Neuronal stem cell (in vitro differentiated cells): ENCODE data around the gene DLG1.
"Not testable (repeated sequence)": the region's sequence is repeated elsewhere in the genome, so short reads cannot be mapped to it uniquely, and the experiment has no call there.

ENCODE experiments used
- DNase-seq: peaks from one replicate; pipeline ENCODE4 v3.0.0-alpha.2; 2013; ENCODE audit warnings: low spot score
- H2AFZ ChIP-seq: one replicate; pipeline ENCODE4 v1.6.1; 2013; ENCODE audit warnings: mild to moderate bottlenecking, low read length, inconsistent platforms
- H2AK5ac ChIP-seq: 2 replicates; pipeline ENCODE4 v1.6.1; 2013; ENCODE audit warnings: low read depth, mild to moderate bottlenecking, inconsistent platforms, low read length, moderate library complexity, mixed read lengths
- H2BK120ac ChIP-seq: 2 replicates; pipeline ENCODE4 v1.6.1; 2013; ENCODE audit warnings: low read depth, mild to moderate bottlenecking, inconsistent platforms, low read length, moderate library complexity, mixed read lengths
- H2BK12ac ChIP-seq: one replicate; pipeline ENCODE4 v1.6.1; 2013; ENCODE audit warnings: low read length, inconsistent platforms
- H2BK15ac ChIP-seq: 2 replicates; pipeline ENCODE4 v1.6.1; 2013; ENCODE audit warnings: mild to moderate bottlenecking, low read length, inconsistent platforms, mixed read lengths
- H2BK5ac ChIP-seq: one replicate; pipeline ENCODE4 v1.6.1; 2013; ENCODE audit warnings: inconsistent platforms, mild to moderate bottlenecking, low read length, moderate library complexity
- H3K14ac ChIP-seq: one replicate; pipeline ENCODE4 v1.6.1; 2013; ENCODE audit warnings: low read length, inconsistent platforms
- H3K18ac ChIP-seq: 2 replicates; pipeline ENCODE4 v1.6.1; 2013; ENCODE audit warnings: low read length, inconsistent platforms
- H3K23ac ChIP-seq: 2 replicates; pipeline ENCODE4 v1.6.1; 2013; ENCODE audit warnings: low read depth, mild to moderate bottlenecking, mixed read lengths, low read length, inconsistent platforms; ENCODE audit not compliant: poor library complexity
- H3K27ac ChIP-seq: replicated peaks from 3 replicates; pipeline ENCODE4 v1.5.1; 2013; ENCODE audit warnings: low read length, inconsistent platforms
- H3K27me3 ChIP-seq, 3 experiments: 2 replicates each; pipeline ENCODE4 v1.6.1; 2013; ENCODE audit warnings: low read length in 3 of 3, mild to moderate bottlenecking in 2 of 3, inconsistent platforms in 1 of 3, low read depth in 1 of 3, mixed read lengths in 1 of 3, moderate library complexity in 1 of 3; ENCODE audit not compliant: control insufficient read depth in 3 of 3, insufficient read depth in 3 of 3
- H3K36me3 ChIP-seq, 2 donors: replicated peaks in 1 of 2; 2 replicates each; pipeline ENCODE4 v1.6.1; 2013; ENCODE audit warnings: low read length in 2 of 2; ENCODE audit not compliant: control insufficient read depth in 2 of 2, insufficient read depth in 2 of 2
- H3K4ac ChIP-seq: 2 replicates; pipeline ENCODE4 v1.6.1; 2013; ENCODE audit warnings: inconsistent platforms, mild to moderate bottlenecking, low read length, moderate library complexity
- H3K4me1 ChIP-seq, 2 donors: 1 replicate in 1 of 2; 2 replicates in 1 of 2; pipeline ENCODE4 v1.6.1; 2013; ENCODE audit warnings: low read length in 2 of 2, low read depth in 1 of 2; ENCODE audit not compliant: control insufficient read depth in 2 of 2, insufficient read depth in 1 of 2
- H3K4me2 ChIP-seq: one replicate; pipeline ENCODE4 v1.6.1; 2013; ENCODE audit warnings: mild to moderate bottlenecking, low read length, inconsistent platforms; ENCODE audit not compliant: insufficient read depth, poor library complexity, severe bottlenecking
- H3K4me3 ChIP-seq, 2 donors: 2 replicates each; pipeline ENCODE4 v1.5.1; 2013; ENCODE audit warnings: low read length in 2 of 2, mild to moderate bottlenecking in 2 of 2, inconsistent platforms in 1 of 2, moderate library complexity in 1 of 2
- H3K79me1 ChIP-seq: one replicate; pipeline ENCODE4 v1.6.1; 2013; ENCODE audit warnings: low read depth, mild to moderate bottlenecking, inconsistent platforms, low read length, moderate library complexity
- H3K9ac ChIP-seq: one replicate; pipeline ENCODE4 v1.6.1; 2013; ENCODE audit warnings: mild to moderate bottlenecking, low read depth, low read length, inconsistent platforms; ENCODE audit not compliant: poor library complexity
- H3K9me3 ChIP-seq, 2 donors: replicated peaks in 1 of 2; 2 replicates each; pipeline versions ENCODE3 to v1.6.1; 2013; ENCODE audit warnings: low read length in 2 of 2, mild to moderate bottlenecking in 2 of 2, inconsistent platforms in 1 of 2, low read depth in 1 of 2, mixed read lengths in 1 of 2, moderate library complexity in 1 of 2; ENCODE audit not compliant: control insufficient read depth in 2 of 2, insufficient read depth in 1 of 2
- H4K8ac ChIP-seq: one replicate; pipeline ENCODE4 v1.6.1; 2013; ENCODE audit warnings: low read depth, mild to moderate bottlenecking, inconsistent platforms, low read length, moderate library complexity
- H4K91ac ChIP-seq: one replicate; pipeline ENCODE4 v1.6.1; 2013; ENCODE audit warnings: low read length, low read depth, mild to moderate bottlenecking, inconsistent platforms; ENCODE audit not compliant: poor library complexity
- WGBS, 2 donors: extraction: QIAGEN DNeasy Blood & Tissue Kit; methylation state at CpG; one replicate each; pipeline ENCODE4 v1.1.7; 2013; ENCODE audit warnings: missing lambda C conversion rate in 2 of 2, mixed read lengths in 1 of 2; ENCODE audit not compliant: insufficient read length in 2 of 2, insufficient replicate concordance in 1 of 2; ENCODE audit errors: extremely low coverage in 2 of 2; 5-methylcytosine and 5-hydroxymethylcytosine counted together

Gene DLG1

GRCh38 chr3:197196192-197196591, 102.2 kb downstream of the DLG1 start:
- Histone ChIP-seq H3K14ac (no peak overlapping the region), H2BK5ac (no peak overlapping the region), H2AFZ (no peak overlapping the region), H3K23ac (no peak overlapping the region), H3K79me1 (no peaks in the 10 kb centered on the region), H3K9me3 (peaks cover 0 to 3% of the 10 kb centered on the region in 2 donors), H2BK15ac (no peak overlapping the region), H3K27ac (no peak overlapping the region), H3K4me3 (no peak overlapping the region), H3K27me3 (no peaks in the 10 kb centered on the region), H3K4me2 (no peak overlapping the region), H4K8ac (no peak overlapping the region), H3K9ac (no peak overlapping the region), H2BK12ac (no peak overlapping the region), H3K18ac (no peak overlapping the region), H2BK120ac (no peak overlapping the region), H3K4ac (no peak overlapping the region), H2AK5ac (no peak overlapping the region), H3K4me1 (no peaks in the 10 kb centered on the region), H4K91ac (no peak overlapping the region), H3K36me3 (peaks cover 0 to 25% of the 10 kb centered on the region in 2 donors)
- DNase-seq, result no peak
- WGBS, 2 donors, result no CpG with 5 or more reads among the region's 3 CpGs

- Histone ChIP-seq H4K91ac (no peak overlapping the region), H2AK5ac (no peak overlapping the region), H3K27ac (no peak overlapping the region), H3K14ac (no peak overlapping the region), H3K9me3 (peaks cover 0 to 3% of the 10 kb centered on the region in 2 donors), H3K4me1 (no peaks in the 10 kb centered on the region), H2BK15ac (no peak overlapping the region), H3K4me2 (no peak overlapping the region), H3K18ac (no peak overlapping the region), H3K9ac (no peak overlapping the region), H3K23ac (no peak overlapping the region), H3K4me3 (no peak overlapping the region), H2BK12ac (no peak overlapping the region), H3K27me3 (no peaks in the 10 kb centered on the region), H3K4ac (no peak overlapping the region), H2BK120ac (no peak overlapping the region), H4K8ac (no peak overlapping the region), H3K36me3 (peaks cover 0 to 30% of the 10 kb centered on the region in 2 donors), H2AFZ (no peak overlapping the region), H3K79me1 (no peaks in the 10 kb centered on the region), H2BK5ac (no peak overlapping the region)
- WGBS, 2 donors, result no CpG with 5 or more reads among the region's 1 CpG
- DNase-seq, result no peak
Observed at GRCh38 chr3:197195326-197195725, 103.1 kb downstream of the DLG1 start.

DNA sequence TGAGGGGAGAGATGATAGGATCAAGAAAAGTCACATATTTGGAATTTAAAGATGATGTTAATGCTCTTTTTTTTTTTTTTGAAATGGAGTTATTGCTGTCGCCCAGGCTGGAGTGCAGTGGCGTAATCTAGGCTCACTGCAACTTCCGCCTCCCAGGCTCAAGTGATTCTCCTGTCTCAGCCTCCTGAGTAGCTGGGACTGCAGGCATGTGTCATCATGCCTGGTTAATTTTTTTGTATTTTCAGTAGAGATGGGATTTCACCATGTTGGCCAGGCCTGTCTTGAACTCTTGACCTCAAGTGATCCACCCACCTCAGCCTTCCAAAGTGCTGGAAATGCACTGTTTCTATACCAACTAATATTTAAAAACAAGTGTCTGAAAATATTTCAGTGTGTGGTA, 104.7 kb downstream of the DLG1 start:
- H3K9me3 ChIP-seq, H2BK120ac ChIP-seq, DNase-seq, H3K9ac ChIP-seq, H3K14ac ChIP-seq, H2BK5ac ChIP-seq, H3K4me1 ChIP-seq, H4K8ac ChIP-seq, H2BK12ac ChIP-seq, H2AK5ac ChIP-seq, H4K91ac ChIP-seq, H3K27me3 ChIP-seq, H3K23ac ChIP-seq, H2AFZ ChIP-seq, H3K4me3 ChIP-seq, H3K4ac ChIP-seq, H3K4me2 ChIP-seq, H3K79me1 ChIP-seq, H3K18ac ChIP-seq, H3K27ac ChIP-seq, H2BK15ac ChIP-seq: not testable (repeated sequence)
- H3K36me3 ChIP-seq, result peaks cover 0 to 31% of the 10 kb centered on the region in 2 donors
- WGBS, 2 donors, result no CpG with 5 or more reads among the region's 3 CpGs

GRCh38 chr3:197191897-197192296, 106.5 kb downstream of the DLG1 start:
- no peak overlapping the region for H4K8ac ChIP-seq

More at GRCh38 chr3:197191897-197192296, 106.5 kb downstream of the DLG1 start:
- Histone ChIP-seq H3K23ac (no peak overlapping the region), H2BK5ac (no peak overlapping the region), H2AK5ac (no peak overlapping the region), H4K91ac (no peak overlapping the region), H2BK15ac (no peak overlapping the region), H3K27me3 (no peaks in the 10 kb centered on the region), H2BK120ac (no peak overlapping the region), H3K4me3 (no peak overlapping the region), H3K4ac (no peak overlapping the region), H3K79me1 (no peaks in the 10 kb centered on the region), H2AFZ (no peak overlapping the region), H3K9ac (no peak overlapping the region), H3K27ac (no peak overlapping the region), H2BK12ac (no peak overlapping the region), H3K4me2 (no peak overlapping the region), H3K9me3 (peaks cover 0 to 3% of the 10 kb centered on the region in 2 donors), H3K14ac (no peak overlapping the region), H3K18ac (no peak overlapping the region), H3K4me1 (peaks cover 0 to 4% of the 10 kb centered on the region in 2 donors), H3K36me3 (peaks cover 0 to 31% of the 10 kb centered on the region in 2 donors)
- no CpG with 5 or more reads among the region's 2 CpGs for WGBS, 2 donors
- no peak for DNase-seq
